Measurements from ENCODE around the gene LIMCH1.
"Not testable (repeated sequence)": the region's sequence is repeated elsewhere in the genome, so short reads cannot be mapped to it uniquely, and the experiment has no call there.

Gene LIMCH1

DNA sequence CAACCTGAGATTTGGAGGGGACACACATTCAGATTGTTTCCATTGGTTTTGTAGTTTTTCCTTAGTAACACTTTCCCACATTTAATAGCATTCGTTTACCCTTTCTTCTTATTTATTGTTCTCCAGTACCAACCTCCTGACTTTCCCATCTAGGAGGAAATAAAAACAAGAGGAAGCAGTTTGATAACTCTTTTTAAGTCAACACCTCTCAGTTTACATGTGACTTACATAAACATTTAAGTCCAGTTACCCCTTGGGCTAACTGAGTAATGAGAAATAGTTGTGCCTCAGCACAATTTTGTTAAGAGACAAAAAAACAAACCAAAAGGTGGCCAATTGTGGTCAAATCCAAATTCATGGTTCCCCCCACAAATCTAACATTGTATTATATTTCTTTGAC, 175.8 kb downstream of the LIMCH1 start:
- Mint-ChIP-seq H3K27me3 (peaks cover 2% of the 10 kb centered on the region), H3K4me1 (ENCODE audit: low read depth) (no peaks in the 10 kb centered on the region), H3K9me3 (no peaks in the 10 kb centered on the region), H3K36me3 (ENCODE audit: low read depth) (no peaks in the 10 kb centered on the region), H3K27ac (no peak overlapping the region), H3K4me3 (no peak overlapping the region)
- intact Hi-C loops (cut with micrococcal nuclease): no loop called here

DNA sequence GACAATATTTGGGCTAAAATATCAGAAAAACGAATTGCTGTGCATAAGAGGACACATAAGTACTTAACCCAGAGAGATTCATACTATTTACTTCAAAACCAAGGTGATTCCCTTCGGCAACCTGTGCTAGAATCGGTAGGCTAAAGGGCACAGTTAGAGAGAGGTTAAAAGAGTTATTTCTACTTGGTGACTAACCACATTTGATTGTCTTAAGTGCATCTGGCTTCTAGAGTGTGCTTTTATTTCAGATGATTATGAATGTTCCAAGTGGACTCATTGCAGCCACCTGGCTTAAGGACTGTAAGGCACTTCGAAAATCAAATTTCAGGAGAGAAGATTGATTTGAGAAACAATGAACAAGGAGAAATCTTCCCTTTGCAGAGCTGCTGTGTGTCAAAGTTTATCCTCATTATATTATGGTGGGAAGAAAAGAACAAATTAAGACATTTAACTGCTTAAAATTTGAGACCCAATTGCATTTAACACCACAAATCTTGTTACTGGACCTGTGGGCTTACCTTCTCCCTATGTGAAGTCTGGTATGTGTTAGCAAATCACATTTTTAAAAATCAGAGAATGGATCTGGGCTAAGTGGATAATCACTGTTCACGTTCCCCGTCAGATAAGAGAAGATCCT, 176.5 kb downstream of the LIMCH1 start:
- H3K4me3 Mint-ChIP-seq: no peak overlapping the region
- H3K36me3 Mint-ChIP-seq (ENCODE audit: low read depth): no peaks in the 10 kb centered on the region
- peaks cover 2% of the 10 kb centered on the region for H3K27me3 Mint-ChIP-seq
- H3K27ac Mint-ChIP-seq: no peak overlapping the region
- H3K4me1 Mint-ChIP-seq (ENCODE audit: low read depth): no peaks in the 10 kb centered on the region
- no peaks in the 10 kb centered on the region for H3K9me3 Mint-ChIP-seq
- intact Hi-C loops (cut with micrococcal nuclease): no loop called here

DNA sequence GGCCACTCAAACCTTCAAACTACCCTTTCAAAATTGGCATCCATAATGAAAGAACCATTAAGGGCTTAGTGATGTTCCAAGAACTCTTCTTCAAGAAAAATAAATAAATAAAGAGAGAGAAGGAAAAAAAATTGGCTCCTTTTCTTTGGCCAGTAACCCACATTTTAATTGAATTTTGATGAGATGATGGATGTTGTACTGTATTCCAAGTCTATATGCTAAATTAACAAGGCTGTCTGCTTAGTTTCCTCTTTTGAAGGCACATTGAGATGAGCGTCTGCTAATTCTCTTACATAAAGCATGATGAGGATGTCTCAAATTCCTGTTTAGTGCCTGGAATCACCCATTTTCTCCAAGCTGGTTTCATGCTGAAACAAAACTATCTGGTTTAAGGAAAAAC, 177.2 kb downstream of the LIMCH1 start:
- H3K27ac Mint-ChIP-seq: no peak overlapping the region
- no peaks in the 10 kb centered on the region for H3K4me1 Mint-ChIP-seq (ENCODE audit: low read depth)
- no peaks in the 10 kb centered on the region for H3K9me3 Mint-ChIP-seq
- H3K4me3 Mint-ChIP-seq: no peak overlapping the region
- H3K36me3 Mint-ChIP-seq (ENCODE audit: low read depth): no peaks in the 10 kb centered on the region
- intact Hi-C loops (cut with micrococcal nuclease): no loop called here
- H3K27me3 Mint-ChIP-seq: peaks cover 6% of the 10 kb centered on the region

DNA sequence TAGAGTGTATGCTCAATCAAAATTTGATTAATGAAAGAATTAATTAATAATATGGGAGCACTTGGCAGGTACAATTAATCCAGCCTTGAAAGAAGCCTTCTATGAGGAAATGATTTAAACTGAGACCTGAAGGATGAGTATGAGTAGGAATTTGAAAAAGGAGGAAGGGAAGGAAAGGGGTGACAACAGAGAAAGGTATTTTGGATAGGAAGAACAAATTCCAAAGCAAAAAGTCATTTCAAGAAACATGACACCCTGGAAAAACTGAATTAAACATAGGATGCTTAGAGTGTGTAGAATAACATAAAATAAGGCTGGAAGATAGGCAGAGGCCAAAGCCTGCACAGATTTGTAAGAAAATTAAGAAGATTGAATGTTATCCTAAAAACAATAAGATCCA, 180.9 kb downstream of the LIMCH1 start:
- H3K36me3 Mint-ChIP-seq (ENCODE audit: low read depth): no peaks in the 10 kb centered on the region

DNA sequence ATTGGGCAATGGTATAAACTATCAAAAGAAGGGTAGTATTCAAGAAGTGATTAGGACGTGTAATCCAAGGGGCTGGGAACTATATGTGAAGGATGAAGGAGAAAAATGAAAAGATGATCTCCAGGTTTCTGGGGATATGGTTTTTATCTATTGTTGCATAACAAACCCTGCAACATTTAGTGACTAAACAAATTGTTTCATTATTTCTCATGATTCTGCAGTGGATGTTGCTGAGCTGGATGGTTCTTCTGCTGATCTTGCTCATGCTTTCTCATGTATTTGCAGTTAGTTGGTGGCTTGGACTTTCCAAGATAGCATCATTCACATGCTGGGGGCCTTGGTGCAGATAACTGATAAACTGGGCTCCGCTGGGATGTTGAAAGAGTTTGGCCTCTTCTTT, 181.5 kb downstream of the LIMCH1 start:
- H3K4me3 Mint-ChIP-seq: no peak overlapping the region

More for the DNA sequence above, 180.9 kb downstream of the LIMCH1 start:
- H3K27ac Mint-ChIP-seq: no peak overlapping the region
- intact Hi-C loops (cut with micrococcal nuclease): no loop called here
- no peak overlapping the region for H3K4me3 Mint-ChIP-seq
- H3K4me1 Mint-ChIP-seq (ENCODE audit: low read depth): no peaks in the 10 kb centered on the region
- H3K27me3 Mint-ChIP-seq: peaks cover 14% of the 10 kb centered on the region
- H3K9me3 Mint-ChIP-seq: no peaks in the 10 kb centered on the region

DNA sequence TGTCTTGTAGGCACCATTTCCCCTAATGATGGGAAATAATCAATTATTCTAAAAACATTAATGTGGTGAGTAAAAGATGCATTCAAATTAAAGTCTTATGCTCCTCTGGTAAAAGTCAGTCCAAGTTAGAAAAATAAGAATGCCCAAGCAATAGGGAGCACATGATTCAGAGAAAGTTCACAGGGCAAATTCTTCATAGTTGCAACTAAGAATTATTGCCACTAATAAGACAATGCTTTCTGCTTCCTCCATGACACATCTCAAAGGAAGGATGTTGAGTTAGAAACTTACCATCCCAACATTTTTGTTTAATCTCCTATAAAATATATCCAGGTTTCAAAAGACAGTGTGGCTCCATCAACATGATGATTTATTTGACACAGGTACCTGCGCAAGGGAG, 184.2 kb downstream of the LIMCH1 start:
- no peak overlapping the region for H3K4me3 Mint-ChIP-seq
- intact Hi-C loops (cut with micrococcal nuclease): no loop called here
- no peaks in the 10 kb centered on the region for H3K36me3 Mint-ChIP-seq (ENCODE audit: low read depth)
- H3K4me1 Mint-ChIP-seq (ENCODE audit: low read depth): no peaks in the 10 kb centered on the region
- H3K27ac Mint-ChIP-seq: no peak overlapping the region
- H3K27me3 Mint-ChIP-seq: peaks cover 17% of the 10 kb centered on the region
- H3K9me3 Mint-ChIP-seq: peaks cover 11% of the 10 kb centered on the region

More for the DNA sequence above, 181.5 kb downstream of the LIMCH1 start:
- intact Hi-C loops (cut with micrococcal nuclease): no loop called here
- Mint-ChIP-seq H3K9me3 (no peaks in the 10 kb centered on the region), H3K4me1 (ENCODE audit: low read depth) (no peaks in the 10 kb centered on the region), H3K36me3 (ENCODE audit: low read depth) (no peaks in the 10 kb centered on the region), H3K27ac (no peak overlapping the region), H3K27me3 (peaks cover 15% of the 10 kb centered on the region)

DNA sequence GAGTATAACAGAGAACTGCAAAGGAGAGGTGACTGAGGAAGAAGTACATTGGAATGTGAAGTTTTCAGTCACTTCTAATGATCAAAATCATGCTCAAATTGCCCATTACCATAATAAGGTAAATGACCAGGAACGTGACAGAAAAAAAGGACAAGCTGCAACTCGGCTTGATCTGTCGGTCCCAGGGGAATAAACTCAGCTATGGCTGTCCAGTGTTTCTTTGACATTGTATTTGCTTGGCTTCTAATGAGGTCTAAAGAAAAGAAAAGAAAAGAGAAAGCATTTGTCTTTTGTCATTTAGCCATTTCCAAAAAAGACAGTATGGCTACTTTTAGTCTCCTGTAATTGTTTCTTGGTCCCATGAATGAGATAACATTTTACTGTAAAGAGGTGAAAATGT, 185.3 kb downstream of the LIMCH1 start:
- no peak overlapping the region for H3K4me3 Mint-ChIP-seq
- H3K4me1 Mint-ChIP-seq (ENCODE audit: low read depth): no peaks in the 10 kb centered on the region
- H3K27ac Mint-ChIP-seq: no peak overlapping the region
- peaks cover 11% of the 10 kb centered on the region for H3K9me3 Mint-ChIP-seq
- intact Hi-C loops (cut with micrococcal nuclease): no loop called here
- H3K36me3 Mint-ChIP-seq (ENCODE audit: low read depth): no peaks in the 10 kb centered on the region
- H3K27me3 Mint-ChIP-seq: peaks cover 20% of the 10 kb centered on the region

DNA sequence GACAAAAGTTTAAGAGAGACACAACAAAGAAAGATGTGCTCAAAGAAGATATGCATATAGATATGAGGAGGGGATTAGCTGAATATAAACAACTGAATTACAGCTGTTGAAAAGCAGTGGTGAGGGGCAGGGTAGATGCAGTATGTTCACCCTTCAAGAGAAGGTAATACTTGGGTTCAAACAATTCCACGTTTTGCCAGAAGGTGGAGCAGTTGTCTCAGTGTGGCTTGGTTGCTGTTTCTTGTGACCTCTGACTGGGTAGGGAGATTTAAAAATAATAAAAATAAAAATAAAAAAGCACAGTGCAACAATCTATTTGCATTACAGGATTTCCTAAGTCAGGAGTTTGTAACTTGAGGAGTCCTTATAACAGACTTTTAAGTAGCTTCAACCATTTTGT, 187.3 kb downstream of the LIMCH1 start:
- no peaks in the 10 kb centered on the region for H3K4me1 Mint-ChIP-seq (ENCODE audit: low read depth)
- peaks cover 11% of the 10 kb centered on the region for H3K9me3 Mint-ChIP-seq
- intact Hi-C loops (cut with micrococcal nuclease): no loop called here
- no peak overlapping the region for H3K27ac Mint-ChIP-seq
- peaks cover 19% of the 10 kb centered on the region for H3K27me3 Mint-ChIP-seq
- no peaks in the 10 kb centered on the region for H3K36me3 Mint-ChIP-seq (ENCODE audit: low read depth)
- no peak overlapping the region for H3K4me3 Mint-ChIP-seq

DNA sequence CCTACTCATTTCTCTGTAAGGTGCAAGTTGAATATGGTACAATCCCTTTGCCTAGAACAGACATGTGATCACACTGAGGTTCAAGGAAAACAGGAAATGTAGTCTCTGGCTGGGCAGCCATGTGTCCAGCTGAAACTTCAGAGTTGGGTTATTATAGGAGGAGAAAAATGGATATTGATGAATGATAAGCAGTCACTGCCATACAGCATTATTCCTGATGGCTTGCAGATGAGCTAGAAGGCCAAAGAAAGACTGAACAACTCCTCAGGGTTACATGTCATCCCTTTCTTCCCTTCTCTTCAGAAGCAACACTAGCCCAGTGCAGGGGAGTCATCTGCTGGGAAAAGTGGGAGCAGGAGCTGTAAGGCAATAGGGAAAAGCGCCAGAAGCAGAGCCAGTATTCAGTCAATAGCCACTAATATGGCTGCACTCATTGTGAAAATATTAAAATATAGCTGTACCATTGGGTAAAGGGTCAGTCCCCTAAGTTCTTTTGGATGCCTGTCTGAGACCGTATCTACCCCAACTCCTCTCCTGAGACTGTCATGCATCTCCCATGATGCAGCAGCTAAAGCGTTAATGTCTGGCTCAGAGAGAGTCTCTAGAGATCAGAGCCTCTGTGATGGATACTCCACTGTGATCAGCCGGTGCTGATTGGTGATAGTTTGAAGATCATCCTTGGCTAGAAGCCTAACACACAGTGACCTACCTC, 190.1 kb downstream of the LIMCH1 start:
- Mint-ChIP-seq H3K4me1 (ENCODE audit: low read depth) (no peaks in the 10 kb centered on the region), H3K27ac (no peak overlapping the region), H3K27me3 (peaks cover 25% of the 10 kb centered on the region), H3K4me3 (no peak overlapping the region), H3K9me3 (peaks cover 11% of the 10 kb centered on the region), H3K36me3 (ENCODE audit: low read depth) (no peaks in the 10 kb centered on the region)
- intact Hi-C loops (cut with micrococcal nuclease): no loop called here

DNA sequence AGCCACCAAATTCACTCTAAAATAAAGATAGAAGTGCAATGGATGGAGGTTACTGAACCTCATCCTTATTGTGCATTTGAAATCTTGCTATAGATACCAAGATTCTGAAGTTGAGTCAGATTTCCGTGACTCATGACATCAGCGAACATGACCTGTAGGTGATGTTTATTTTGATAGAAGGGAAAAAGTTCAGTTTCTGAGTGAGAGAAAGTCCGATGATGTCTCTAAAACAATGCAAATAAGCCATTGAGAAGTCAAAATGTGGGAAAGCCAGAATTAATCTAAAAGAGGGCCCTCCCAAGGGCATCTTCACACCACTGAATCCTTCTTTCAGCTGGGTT, 190.6 kb downstream of the LIMCH1 start:
- Mint-ChIP-seq H3K27me3 (peaks cover 24% of the 10 kb centered on the region), H3K9me3 (peaks cover 11% of the 10 kb centered on the region), H3K27ac (no peak overlapping the region), H3K4me3 (no peak overlapping the region), H3K36me3 (ENCODE audit: low read depth) (no peaks in the 10 kb centered on the region), H3K4me1 (ENCODE audit: low read depth) (no peaks in the 10 kb centered on the region)
- intact Hi-C loops (cut with micrococcal nuclease): no loop called here

DNA sequence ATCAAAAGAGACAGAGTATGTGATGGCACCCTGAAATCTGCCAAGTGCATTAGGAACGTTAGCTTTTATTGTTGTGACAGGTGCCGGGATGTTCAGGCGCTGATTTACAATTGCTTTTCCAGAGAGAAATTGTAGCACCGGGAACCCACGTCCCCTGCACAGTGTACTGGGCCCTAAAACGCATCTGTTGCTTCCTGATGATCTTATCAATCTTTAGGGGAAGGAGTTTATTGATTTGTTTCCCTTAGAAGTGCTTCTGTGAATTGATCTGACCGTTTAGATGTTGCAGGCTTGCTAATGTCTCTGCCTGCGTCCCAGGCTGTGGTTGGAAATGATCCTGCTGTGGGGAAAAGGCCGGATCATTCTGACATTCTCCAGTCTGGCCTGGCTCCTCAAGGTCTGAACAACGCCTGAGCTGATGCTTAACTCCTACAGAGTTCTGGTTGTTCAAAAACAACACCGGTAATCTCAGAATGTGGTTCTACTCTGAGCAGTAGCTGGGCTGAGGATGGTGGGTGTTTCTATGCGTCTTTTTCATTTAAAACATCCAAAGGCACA, 193.7 kb downstream of the LIMCH1 start:
- Mint-ChIP-seq H3K27ac (no peak overlapping the region), H3K4me3 (no peak overlapping the region), H3K27me3 (peaks cover 22% of the 10 kb centered on the region), H3K9me3 (no peaks in the 10 kb centered on the region), H3K36me3 (ENCODE audit: low read depth) (no peaks in the 10 kb centered on the region), H3K4me1 (ENCODE audit: low read depth) (no peaks in the 10 kb centered on the region)
- intact Hi-C loops (cut with micrococcal nuclease): no loop called here

DNA sequence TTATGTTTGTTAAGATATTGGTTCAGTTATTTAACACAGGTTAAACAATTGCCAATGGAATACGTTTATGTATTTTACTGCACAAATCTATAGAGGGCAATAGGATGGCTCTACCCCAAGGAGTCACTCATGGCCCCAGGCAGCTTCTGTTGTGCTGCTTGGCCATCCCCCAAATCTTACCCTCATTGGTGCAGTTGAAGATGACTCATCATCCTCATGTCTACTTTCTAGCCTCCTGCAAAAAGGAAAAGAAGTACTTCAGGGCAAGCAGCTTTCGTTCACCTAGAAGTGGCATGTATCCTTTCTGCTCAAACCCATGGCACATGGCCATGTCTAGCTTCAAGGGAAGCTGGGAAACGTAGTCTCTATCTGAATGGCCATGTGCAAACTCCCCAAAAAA, 196.4 kb downstream of the LIMCH1 start:
- Mint-ChIP-seq H3K27me3 (peaks cover 21% of the 10 kb centered on the region), H3K36me3 (ENCODE audit: low read depth) (no peaks in the 10 kb centered on the region), H3K4me1 (ENCODE audit: low read depth) (no peaks in the 10 kb centered on the region), H3K27ac (no peak overlapping the region), H3K9me3 (no peaks in the 10 kb centered on the region), H3K4me3 (no peak overlapping the region)
- intact Hi-C loops (cut with micrococcal nuclease): no loop called here

DNA sequence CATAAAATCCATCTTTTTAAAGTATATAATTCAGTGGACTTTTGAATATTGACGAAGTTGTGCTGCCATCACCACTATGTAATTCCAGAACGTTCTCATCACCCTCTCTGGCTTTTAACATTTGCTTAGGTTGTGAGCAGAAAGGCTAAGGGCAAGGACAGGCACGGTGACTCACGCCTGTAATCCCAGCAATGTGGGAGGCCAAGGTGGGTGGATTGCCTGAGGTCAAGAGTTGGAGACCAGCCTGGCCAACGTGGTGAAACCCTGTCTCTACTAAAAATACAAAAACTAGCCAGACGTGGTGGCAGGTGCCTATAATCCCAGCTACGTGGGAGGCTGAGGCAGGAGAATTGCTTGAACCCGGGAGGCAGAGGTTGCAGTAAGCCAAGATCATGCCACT, 199.5 kb downstream of the LIMCH1 start:
- H3K4me1 Mint-ChIP-seq (ENCODE audit: low read depth); H3K4me3 Mint-ChIP-seq; intact Hi-C loops (cut with micrococcal nuclease); H3K36me3 Mint-ChIP-seq (ENCODE audit: low read depth); H3K27ac Mint-ChIP-seq; H3K9me3 Mint-ChIP-seq: not testable (repeated sequence)
- H3K27me3 Mint-ChIP-seq: peaks cover 25% of the 10 kb centered on the region

DNA sequence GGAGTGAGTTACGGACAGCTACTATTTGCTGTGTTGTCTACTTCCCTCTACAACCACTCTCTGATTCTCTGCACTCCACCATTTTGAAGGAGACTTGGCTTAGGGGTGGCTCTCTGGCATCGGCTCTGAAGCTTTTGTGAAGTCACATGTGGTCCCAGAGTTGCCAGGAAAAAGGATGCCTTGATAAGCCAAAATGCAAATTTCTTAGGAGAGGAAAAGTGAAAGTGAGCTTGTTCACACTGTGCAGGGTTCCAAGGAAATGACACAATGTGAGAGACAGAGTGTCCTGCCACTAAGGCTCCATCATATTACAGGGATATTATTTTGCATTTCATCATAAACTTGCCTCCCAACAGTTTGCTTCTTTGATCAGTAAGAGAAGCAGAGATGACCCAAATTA, 203.4 kb downstream of the LIMCH1 start:
- intact Hi-C loops (cut with micrococcal nuclease): no loop called here
- Mint-ChIP-seq H3K4me1 (ENCODE audit: low read depth) (no peaks in the 10 kb centered on the region), H3K27me3 (peaks cover 57% of the 10 kb centered on the region), H3K27ac (no peak overlapping the region), H3K4me3 (no peak overlapping the region), H3K36me3 (ENCODE audit: low read depth) (no peaks in the 10 kb centered on the region), H3K9me3 (no peaks in the 10 kb centered on the region)
